Mucosa of rectum (tissue), 2 donors: ENCODE measurements around the gene BRAT1.

ENCODE experiments used
- H3K27ac ChIP-seq, 2 donors: one replicate each; pipeline ENCODE4 v1.7.0; 2013; ENCODE audit warnings: inconsistent platforms in 2 of 2, low read depth in 2 of 2, low read length in 2 of 2
- H3K27me3 ChIP-seq, 2 donors: one replicate each; pipeline ENCODE4 v1.7.0; 2013; ENCODE audit warnings: low read length in 2 of 2; ENCODE audit not compliant: control insufficient read depth in 2 of 2, insufficient read depth in 2 of 2
- H3K36me3 ChIP-seq, 2 donors: one replicate each; pipeline ENCODE4 v1.7.0; 2013; ENCODE audit warnings: low read length in 2 of 2; ENCODE audit not compliant: control insufficient read depth in 2 of 2, insufficient read depth in 2 of 2
- H3K4me1 ChIP-seq, 2 donors: one replicate each; pipeline ENCODE4 v1.7.0; 2013; ENCODE audit warnings: low read length in 2 of 2, mild to moderate bottlenecking in 1 of 2; ENCODE audit not compliant: control insufficient read depth in 2 of 2, insufficient read depth in 2 of 2
- H3K4me3 ChIP-seq, 2 donors: one replicate each; pipeline ENCODE4 v1.7.0; 2013; ENCODE audit warnings: low read length in 2 of 2
- H3K9ac ChIP-seq, 2 donors: one replicate each; pipeline ENCODE4 v1.7.0; 2013; ENCODE audit warnings: low read length in 2 of 2, low read depth in 1 of 2, mild to moderate bottlenecking in 1 of 2
- H3K9me3 ChIP-seq, 2 donors: one replicate each; pipeline ENCODE4 v1.7.0; 2013; ENCODE audit warnings: low read length in 2 of 2; ENCODE audit not compliant: control insufficient read depth in 2 of 2
- donor health status: healthy.
- donor health status: Normal muscosa, but diverticular disease.

The BRAT1 gene

GRCh38 chr7:2586326-2587020 is 31.1 kb upstream of the BRAT1 start:
- Histone ChIP-seq H3K27me3 (no peaks in the 10 kb centered on the region), H3K9ac (no peak overlapping the region), H3K4me1 (no peaks in the 10 kb centered on the region), H3K36me3 (peaks cover 30 to 40% of the 10 kb centered on the region in 2 donors), H3K4me3 (no peak overlapping the region), H3K9me3 (no peaks in the 10 kb centered on the region), H3K27ac (no peak overlapping the region)

- Histone ChIP-seq H3K27me3 (no peaks in the 10 kb centered on the region), H3K9me3 (no peaks in the 10 kb centered on the region), H3K36me3 (peaks cover 30 to 38% of the 10 kb centered on the region in 2 donors), H3K9ac (no peak overlapping the region), H3K27ac (no peak overlapping the region), H3K4me1 (no peaks in the 10 kb centered on the region), H3K4me3 (no peak overlapping the region)
Measured at GRCh38 chr7:2585446-2585845, 30.1 kb upstream of the BRAT1 start.

- no peak overlapping the region for H3K9ac ChIP-seq
- H3K36me3 ChIP-seq, result peaks cover 30 to 31% of the 10 kb centered on the region in 2 donors
- no peaks in the 10 kb centered on the region for H3K4me1 ChIP-seq
- H3K9me3 ChIP-seq, result no peaks in the 10 kb centered on the region
- no peak overlapping the region for H3K27ac ChIP-seq
- no peaks in the 10 kb centered on the region for H3K27me3 ChIP-seq
- no peak overlapping the region for H3K4me3 ChIP-seq
Measured at GRCh38 chr7:2583798-2584580, 28.7 kb upstream of the BRAT1 start.

- Histone ChIP-seq H3K4me3 (no peak overlapping the region), H3K27me3 (no peaks in the 10 kb centered on the region), H3K4me1 (no peaks in the 10 kb centered on the region), H3K9me3 (no peaks in the 10 kb centered on the region), H3K9ac (no peak overlapping the region), H3K36me3 (peaks cover 30 to 32% of the 10 kb centered on the region in 2 donors), H3K27ac (no peak overlapping the region)
Measured at GRCh38 chr7:2582006-2582735, 26.8 kb upstream of the BRAT1 start.

GRCh38 chr7:2580636-2581035 is 25.3 kb upstream of the BRAT1 start:
- Histone ChIP-seq H3K27ac (no peak overlapping the region), H3K9me3 (no peaks in the 10 kb centered on the region), H3K27me3 (no peaks in the 10 kb centered on the region), H3K4me3 (no peak overlapping the region), H3K9ac (no peak overlapping the region), H3K4me1 (no peaks in the 10 kb centered on the region), H3K36me3 (peaks cover 22 to 27% of the 10 kb centered on the region in 2 donors)

- no peak overlapping the region for H3K4me3 ChIP-seq
- no peak overlapping the region for H3K9ac ChIP-seq
- no peaks in the 10 kb centered on the region for H3K27me3 ChIP-seq
- H3K36me3 ChIP-seq, result peaks cover 19 to 29% of the 10 kb centered on the region in 2 donors
- no peak overlapping the region for H3K27ac ChIP-seq
- no peaks in the 10 kb centered on the region for H3K9me3 ChIP-seq
- H3K4me1 ChIP-seq, result no peaks in the 10 kb centered on the region
Measured at GRCh38 chr7:2577914-2578680, 22.8 kb upstream of the BRAT1 start.

- Histone ChIP-seq H3K4me3 (no peak overlapping the region), H3K36me3 (peaks cover 29 to 33% of the 10 kb centered on the region in 2 donors), H3K27me3 (no peaks in the 10 kb centered on the region), H3K27ac (no peak overlapping the region), H3K9me3 (no peaks in the 10 kb centered on the region), H3K9ac (no peak overlapping the region), H3K4me1 (no peaks in the 10 kb centered on the region)
Measured at GRCh38 chr7:2576742-2577491, 21.6 kb upstream of the BRAT1 start.

GRCh38 chr7:2575733-2576340 is 20.5 kb upstream of the BRAT1 start:
- no peaks in the 10 kb centered on the region for H3K4me1 ChIP-seq
- peaks cover 32 to 39% of the 10 kb centered on the region in 2 donors for H3K36me3 ChIP-seq
- no peaks in the 10 kb centered on the region for H3K9me3 ChIP-seq
- H3K9ac ChIP-seq, result no peak overlapping the region
- no peak overlapping the region for H3K4me3 ChIP-seq
- H3K27me3 ChIP-seq, result no peaks in the 10 kb centered on the region
- no peak overlapping the region for H3K27ac ChIP-seq
